Rectal smooth muscle tissue (tissue), 1 donor: Measurements from ENCODE around the gene NCAM2.

ENCODE experiments used
- H3K27ac ChIP-seq: one replicate; pipeline ENCODE4 v1.7.0; 2013; ENCODE audit warnings: low read depth, low read length, inconsistent platforms
- H3K27me3 ChIP-seq: one replicate; pipeline ENCODE4 v1.7.0; 2013; ENCODE audit warnings: low read length; ENCODE audit not compliant: control insufficient read depth, insufficient read depth
- H3K36me3 ChIP-seq: one replicate; pipeline ENCODE4 v1.7.0; 2013; ENCODE audit warnings: low read length; ENCODE audit not compliant: control insufficient read depth, insufficient read depth
- H3K4me1 ChIP-seq: one replicate; pipeline ENCODE4 v1.7.0; 2013; ENCODE audit warnings: low read length; ENCODE audit not compliant: control insufficient read depth, insufficient read depth
- H3K4me3 ChIP-seq: one replicate; pipeline ENCODE4 v1.7.0; 2013; ENCODE audit warnings: low read length
- H3K9ac ChIP-seq: one replicate; pipeline ENCODE4 v1.7.0; 2013; ENCODE audit warnings: low read length

The NCAM2 gene

GRCh38 chr21:21000591-21001175 is 2.5 kb downstream of the NCAM2 start:
- no peak overlapping the region for H3K27ac ChIP-seq
- H3K27me3 ChIP-seq = no peaks in the 10 kb centered on the region
- H3K36me3 ChIP-seq = no peaks in the 10 kb centered on the region
- H3K4me1 ChIP-seq = no peaks in the 10 kb centered on the region
- H3K4me3 ChIP-seq = no peak overlapping the region
- H3K9ac ChIP-seq = no peak overlapping the region

- Histone ChIP-seq H3K4me3 (no peak overlapping the region), H3K27me3 (no peaks in the 10 kb centered on the region), H3K36me3 (no peaks in the 10 kb centered on the region), H3K27ac (no peak overlapping the region), H3K9ac (no peak overlapping the region), H3K4me1 (no peaks in the 10 kb centered on the region)
Observed at GRCh38 chr21:21001591-21002100, 3.4 kb downstream of the NCAM2 start.

GRCh38 chr21:21002153-21002552 is 3.9 kb downstream of the NCAM2 start:
- Histone ChIP-seq H3K27me3 (no peaks in the 10 kb centered on the region), H3K27ac (no peak overlapping the region), H3K4me1 (no peaks in the 10 kb centered on the region), H3K4me3 (no peak overlapping the region), H3K9ac (no peak overlapping the region), H3K36me3 (no peaks in the 10 kb centered on the region)

GRCh38 chr21:21003701-21004100 is 5.5 kb downstream of the NCAM2 start:
- H3K4me1 ChIP-seq = no peaks in the 10 kb centered on the region
- no peak overlapping the region for H3K9ac ChIP-seq
- no peak overlapping the region for H3K4me3 ChIP-seq
- H3K27ac ChIP-seq = no peak overlapping the region
- H3K27me3 ChIP-seq = no peaks in the 10 kb centered on the region
- H3K36me3 ChIP-seq = no peaks in the 10 kb centered on the region

- H3K27ac ChIP-seq = no peak overlapping the region
Observed at GRCh38 chr21:21007606-21008005, 9.4 kb downstream of the NCAM2 start.

GRCh38 chr21:21010228-21010627 is 12.0 kb downstream of the NCAM2 start:
- no peak overlapping the region for H3K4me3 ChIP-seq
- H3K4me1 ChIP-seq = no peaks in the 10 kb centered on the region
- no peaks in the 10 kb centered on the region for H3K36me3 ChIP-seq
- H3K27me3 ChIP-seq = no peaks in the 10 kb centered on the region
- no peak overlapping the region for H3K9ac ChIP-seq
- no peak overlapping the region for H3K27ac ChIP-seq

More at GRCh38 chr21:21007606-21008005, 9.4 kb downstream of the NCAM2 start:
- Histone ChIP-seq H3K4me3 (no peak overlapping the region), H3K4me1 (no peaks in the 10 kb centered on the region), H3K9ac (no peak overlapping the region), H3K36me3 (no peaks in the 10 kb centered on the region), H3K27me3 (no peaks in the 10 kb centered on the region)

DNA sequence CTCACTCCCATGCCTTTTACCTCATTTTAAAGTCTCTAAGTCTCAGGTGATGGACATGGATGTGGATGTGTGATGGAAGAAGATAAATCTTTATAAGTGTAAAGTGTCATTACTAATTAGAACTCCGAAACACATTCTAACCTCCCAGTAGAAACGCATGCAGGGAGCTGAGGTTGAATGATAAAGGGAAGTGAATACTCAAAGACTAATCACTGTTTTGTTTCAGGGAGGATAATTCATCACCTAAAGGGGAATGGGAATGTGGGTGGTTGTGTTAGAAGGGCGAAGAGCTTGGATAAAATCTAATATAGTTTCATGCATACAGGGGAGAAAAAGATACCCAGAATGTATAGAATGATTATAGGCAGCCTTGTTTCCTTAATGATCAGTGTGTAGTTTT is 12.5 kb downstream of the NCAM2 start:
- Histone ChIP-seq H3K36me3 (no peaks in the 10 kb centered on the region), H3K27me3 (no peaks in the 10 kb centered on the region), H3K9ac (no peak overlapping the region), H3K27ac (no peak overlapping the region), H3K4me3 (no peak overlapping the region), H3K4me1 (no peaks in the 10 kb centered on the region)

GRCh38 chr21:21018821-21019220 is 20.6 kb downstream of the NCAM2 start:
- Histone ChIP-seq H3K27me3 (no peaks in the 10 kb centered on the region), H3K36me3 (no peaks in the 10 kb centered on the region), H3K4me3 (no peak overlapping the region), H3K27ac (no peak overlapping the region), H3K9ac (no peak overlapping the region), H3K4me1 (no peaks in the 10 kb centered on the region)

DNA sequence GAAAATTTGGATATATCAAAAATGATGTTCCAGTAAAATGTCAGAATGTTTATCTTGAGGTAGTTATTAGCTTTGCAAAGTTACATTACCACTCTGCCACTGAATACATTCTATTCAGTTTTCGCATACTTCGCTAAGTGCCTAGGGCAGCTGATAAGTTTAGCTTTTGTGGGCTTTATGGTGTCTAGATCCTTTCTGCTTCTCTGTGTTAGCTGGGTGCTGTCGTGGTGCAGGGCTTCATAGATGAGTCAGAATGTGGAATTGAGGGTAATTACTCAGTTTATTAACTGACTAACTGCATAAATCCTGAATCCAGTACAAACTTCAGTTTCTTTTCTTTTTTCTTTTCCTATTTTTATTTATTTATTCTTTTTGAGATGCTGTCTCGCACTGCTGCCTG is 21.5 kb downstream of the NCAM2 start:
- Histone ChIP-seq H3K27ac (no peak overlapping the region), H3K4me3 (no peak overlapping the region), H3K9ac (no peak overlapping the region)

DNA sequence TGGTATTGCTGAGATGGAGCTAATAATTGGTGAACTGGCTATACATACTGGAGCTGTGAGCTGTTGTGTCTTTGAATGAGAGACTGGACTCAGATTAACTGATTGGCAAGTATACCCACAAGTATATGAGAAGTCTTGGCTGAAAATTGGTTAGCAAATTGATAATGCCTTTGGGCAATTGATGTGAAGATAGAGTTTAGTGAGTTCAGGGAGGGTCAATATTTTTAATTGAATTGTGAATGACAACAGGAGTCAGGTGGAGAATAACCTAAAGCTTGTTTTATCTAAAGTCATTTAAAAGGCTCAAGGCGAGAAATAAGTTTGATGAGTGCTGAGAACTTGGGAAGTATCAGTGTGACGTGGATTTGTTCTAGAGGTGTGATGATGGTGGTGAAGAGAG is 27.5 kb downstream of the NCAM2 start:
- Histone ChIP-seq H3K9ac (no peak overlapping the region), H3K4me3 (no peak overlapping the region), H3K36me3 (no peaks in the 10 kb centered on the region), H3K4me1 (no peaks in the 10 kb centered on the region), H3K27ac (no peak overlapping the region), H3K27me3 (no peaks in the 10 kb centered on the region)

More for the DNA sequence above, 21.5 kb downstream of the NCAM2 start:
- no peaks in the 10 kb centered on the region for H3K36me3 ChIP-seq
- no peaks in the 10 kb centered on the region for H3K27me3 ChIP-seq
- no peaks in the 10 kb centered on the region for H3K4me1 ChIP-seq

DNA sequence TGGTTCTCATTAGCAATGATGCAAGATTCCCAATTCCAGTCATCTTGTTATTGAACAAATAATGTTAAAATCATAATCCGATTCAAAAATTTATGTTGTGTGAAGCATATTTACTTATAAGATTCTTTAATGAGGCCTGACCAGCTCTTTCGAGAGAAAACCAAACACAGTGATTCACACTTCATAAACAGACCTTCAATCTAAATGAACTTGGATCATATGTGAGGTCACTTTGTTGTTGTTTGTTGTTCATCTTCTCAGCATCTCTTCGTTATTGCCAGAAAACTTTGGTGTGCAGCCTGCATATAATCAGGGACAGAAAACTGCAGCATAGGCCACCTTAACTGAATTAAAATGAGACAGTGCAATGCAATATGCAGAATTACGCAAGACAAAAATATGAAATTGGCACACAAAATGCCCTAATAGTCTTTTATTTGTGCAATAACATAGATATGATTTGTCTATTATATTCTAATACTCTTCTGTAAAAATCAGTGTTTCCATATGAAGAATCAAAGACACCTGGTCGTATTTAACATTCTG is 30.1 kb downstream of the NCAM2 start:
- H3K27me3 ChIP-seq = no peaks in the 10 kb centered on the region
- no peak overlapping the region for H3K4me3 ChIP-seq
- no peaks in the 10 kb centered on the region for H3K4me1 ChIP-seq
- H3K27ac ChIP-seq = no peak overlapping the region
- no peak overlapping the region for H3K9ac ChIP-seq
- H3K36me3 ChIP-seq = no peaks in the 10 kb centered on the region

DNA sequence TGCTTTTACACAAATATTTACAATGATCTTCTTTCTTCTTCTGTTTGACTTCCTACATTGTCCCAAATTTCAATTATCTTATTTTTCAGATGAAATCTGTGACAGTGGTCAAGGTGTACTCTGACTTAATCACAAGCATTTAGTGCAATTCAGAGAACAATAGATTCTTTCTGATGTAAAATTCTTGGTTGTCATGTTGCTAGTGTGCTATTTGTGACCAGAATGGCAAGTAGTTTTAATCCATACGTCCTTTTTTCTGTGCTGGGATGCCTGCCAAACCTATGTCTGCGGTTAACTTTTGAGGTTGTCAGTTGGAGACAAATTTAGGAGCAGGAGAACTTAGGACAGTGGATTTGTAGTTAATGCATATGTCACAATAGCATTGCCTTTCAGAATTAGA is 31.0 kb downstream of the NCAM2 start:
- no peak overlapping the region for H3K9ac ChIP-seq
- no peak overlapping the region for H3K27ac ChIP-seq
- no peak overlapping the region for H3K4me3 ChIP-seq
- no peaks in the 10 kb centered on the region for H3K4me1 ChIP-seq
- H3K27me3 ChIP-seq = no peaks in the 10 kb centered on the region
- H3K36me3 ChIP-seq = no peaks in the 10 kb centered on the region

- no peak overlapping the region for H3K9ac ChIP-seq
- no peaks in the 10 kb centered on the region for H3K36me3 ChIP-seq
- no peaks in the 10 kb centered on the region for H3K27me3 ChIP-seq
- H3K4me1 ChIP-seq = no peaks in the 10 kb centered on the region
- H3K4me3 ChIP-seq = no peak overlapping the region
- no peak overlapping the region for H3K27ac ChIP-seq
Observed at GRCh38 chr21:21030311-21030710, 32.1 kb downstream of the NCAM2 start.
